SH-SY5Y (cell line): ENCODE measurements around the gene DEAF1.

Experiments
- GATA2 ChIP-seq: IDR thresholded peaks from 2 replicates; pipeline ENCODE4 v1.6.1; 2011; ENCODE audit warnings: mild to moderate bottlenecking, low read depth, low read length
- GATA3 ChIP-seq: IDR thresholded peaks from 2 replicates; pipeline ENCODE4 v1.6.1; 2011; ENCODE audit warnings: low read depth, mild to moderate bottlenecking, low read length, moderate library complexity

GRCh38 chr11:628056-628455, 67.0 kb downstream of the DEAF1 start:
- TF ChIP-seq GATA3 (no peak), GATA2 (no peak)
